Activated CD4-positive, alpha-beta T cell treated with anti-CD3 and anti-CD28 coated beads for 36 hours (primary cell): Measurements from ENCODE around the gene DAGLA. TPM values are rescaled to one million over a fixed set of nuclear protein-coding genes. Genes with fewer than 3 reads are reported as not detected.

ENCODE experiments used
- ATAC-seq: fragments of 200-7000 bp; cut with Tn5 transposase; one replicate; pipeline ENCODE4 v1.10.0; 2021; ENCODE audit warnings: mild to moderate bottlenecking, moderate library complexity
- CTCF ChIA-PET: fragments of 350-600 bp; sonication (Branson Sonifier 250); formaldehyde crosslinking; loops from one replicate; lab custom pipeline; 2021; ENCODE audit warnings: antibody characterized with exemption; lab: Charles Lee
- POLR2A ChIA-PET: fragments of 350-600 bp; sonication (Branson Sonifier 250); formaldehyde crosslinking; loops from one replicate; lab custom pipeline; 2021; ENCODE audit warnings: antibody characterized with exemption, inconsistent platforms; lab: Charles Lee
- DNase-seq: peaks from one replicate; pipeline ENCODE4 v3.0.0-alpha.2; 2020
- H3K27ac Mint-ChIP-seq: one replicate; pipeline ENCODE4 v1.8.0; 2021; ENCODE audit warnings: mixed read lengths
- H3K27me3 Mint-ChIP-seq: one replicate; pipeline ENCODE4 v1.8.0; 2021; ENCODE audit warnings: mixed read lengths
- H3K36me3 Mint-ChIP-seq: one replicate; pipeline ENCODE4 v1.8.0; 2021; ENCODE audit warnings: low read depth, mixed read lengths
- H3K4me1 Mint-ChIP-seq: one replicate; pipeline ENCODE4 v1.8.0; 2021; ENCODE audit warnings: mixed read lengths
- H3K4me3 Mint-ChIP-seq: one replicate; pipeline ENCODE4 v1.8.0; 2021; ENCODE audit warnings: mild to moderate bottlenecking, moderate library complexity, mixed read lengths
- H3K9me3 Mint-ChIP-seq: one replicate; pipeline ENCODE4 v1.8.0; 2021; ENCODE audit warnings: low read depth, mixed read lengths
- intact Hi-C, 2 experiments: fragments of 100-400 bp; cut with DNase I in 1 of 2; cut with micrococcal nuclease in 1 of 2; formaldehyde crosslinking; loops; one replicate each; pipeline versions ENCODE4 v1.14.2 to v1.15.1; 2022 to 2024; cut with DNase I, micrococcal nuclease
- total RNA-seq, 2 experiments: library from RNA; stranded (reverse); gene quantifications; one replicate each; pipeline ENCODE4 v1.2.3, GENCODE V29; 2021

The DAGLA gene
- total RNA-seq, 2 experiments from 2014 or later: 0.09 to 0.14 TPM

- no peaks in the 10 kb centered on the region for H3K4me1 Mint-ChIP-seq
- no peaks in the 10 kb centered on the region for H3K9me3 Mint-ChIP-seq
- ATAC-seq (no peak), DNase-seq (no peak)
- POLR2A ChIA-PET: no interaction called here
- no peak overlapping the region for H3K27ac Mint-ChIP-seq
- no peak overlapping the region for H3K4me3 Mint-ChIP-seq
- CTCF ChIA-PET: interaction anchor here (1.0 kb wide), 1 partner anchor 32 kb away, joined by 4 read pairs; no protein-coding TSS in a partner anchor
- no peaks in the 10 kb centered on the region for H3K36me3 Mint-ChIP-seq
- no peaks in the 10 kb centered on the region for H3K27me3 Mint-ChIP-seq
- intact Hi-C loops: no loop called here
These were observed 59.8 kb downstream of the DAGLA start for GRCh38 chr11:61739966-61740365.

DNA sequence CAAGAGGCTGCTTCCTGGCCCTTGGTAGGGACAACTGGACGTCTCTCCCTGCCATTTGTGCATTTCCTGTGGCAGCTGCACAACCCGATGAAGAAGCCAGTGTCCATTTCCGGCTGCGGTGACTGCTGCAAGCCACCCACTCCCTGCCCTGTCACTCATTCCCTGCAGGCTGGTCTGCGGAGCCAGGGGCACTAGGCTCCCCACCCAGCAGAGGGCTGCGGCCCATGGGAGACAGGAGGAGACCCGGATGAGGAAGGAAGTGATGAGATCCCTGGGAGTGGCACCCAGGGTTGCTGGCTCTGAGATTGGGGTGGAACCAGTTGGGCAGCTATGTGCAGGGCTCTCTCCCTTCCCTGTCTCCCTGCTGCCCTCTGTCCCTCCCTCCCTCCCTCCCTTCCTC lies 62.2 kb downstream of the DAGLA start:
- Mint-ChIP-seq H3K4me1 (no peaks in the 10 kb centered on the region), H3K4me3 (no peak overlapping the region), H3K27ac (no peak overlapping the region), H3K27me3 (no peaks in the 10 kb centered on the region), H3K9me3 (no peaks in the 10 kb centered on the region), H3K36me3 (no peaks in the 10 kb centered on the region)
- ATAC-seq: no peak
- no peak for DNase-seq
- ChIA-PET CTCF (interaction anchor here (0.8 kb wide), 1 partner anchor 11 kb away, joined by 3 read pairs; no protein-coding TSS in a partner anchor), POLR2A (interaction anchor here (0.5 kb wide), 1 partner anchor 14 kb away, joined by 3 read pairs; no protein-coding TSS in a partner anchor)
- intact Hi-C loops: no loop called here

DNA sequence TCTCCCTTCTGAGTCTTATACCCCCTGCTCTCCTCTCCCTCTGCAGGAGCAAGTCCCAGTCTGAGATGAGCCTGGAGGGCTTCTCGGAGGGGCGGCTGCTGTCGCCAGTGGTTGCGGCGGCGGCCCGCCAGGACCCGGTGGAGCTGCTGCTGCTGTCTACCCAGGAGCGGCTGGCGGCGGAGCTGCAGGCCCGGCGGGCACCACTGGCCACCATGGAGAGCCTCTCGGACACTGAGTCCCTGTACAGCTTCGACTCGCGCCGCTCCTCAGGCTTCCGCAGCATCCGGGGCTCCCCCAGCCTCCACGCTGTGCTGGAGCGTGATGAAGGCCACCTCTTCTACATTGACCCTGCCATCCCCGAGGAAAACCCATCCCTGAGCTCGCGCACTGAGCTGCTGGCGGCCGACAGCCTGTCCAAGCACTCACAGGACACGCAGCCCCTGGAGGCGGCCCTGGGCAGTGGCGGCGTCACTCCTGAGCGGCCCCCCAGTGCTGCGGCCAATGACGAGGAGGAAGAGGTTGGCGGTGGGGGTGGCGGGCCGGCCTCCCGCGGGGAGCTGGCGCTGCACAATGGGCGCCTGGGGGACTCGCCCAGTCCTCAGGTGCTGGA lies 63.4 kb downstream of the DAGLA start:
- CTCF ChIA-PET: interaction anchor here (0.7 to 1.4 kb wide), 2 partner anchors 14 to 60 kb away, joined by 3 read pairs; no protein-coding TSS in a partner anchor
- no peaks in the 10 kb centered on the region for H3K27me3 Mint-ChIP-seq
- H3K4me1 Mint-ChIP-seq: no peaks in the 10 kb centered on the region
- H3K36me3 Mint-ChIP-seq: no peaks in the 10 kb centered on the region
- intact Hi-C loops: no loop called here
- no peaks in the 10 kb centered on the region for H3K9me3 Mint-ChIP-seq
- no peak for DNase-seq
- ATAC-seq: no peak
- POLR2A ChIA-PET: no interaction called here
- no peak overlapping the region for H3K27ac Mint-ChIP-seq
- no peak overlapping the region for H3K4me3 Mint-ChIP-seq

- no peak for DNase-seq
- Mint-ChIP-seq H3K27ac (no peak overlapping the region), H3K27me3 (peaks cover 2% of the 10 kb centered on the region), H3K9me3 (no peaks in the 10 kb centered on the region), H3K4me1 (no peaks in the 10 kb centered on the region), H3K36me3 (no peaks in the 10 kb centered on the region), H3K4me3 (no peak overlapping the region)
- ChIA-PET CTCF (interaction anchor here (1.4 kb wide), 1 partner anchor 14 kb away, joined by 3 read pairs; no protein-coding TSS in a partner anchor), POLR2A (no interaction called here)
- intact Hi-C loops: no loop called here
- no peak for ATAC-seq
These were observed 64.0 kb downstream of the DAGLA start for GRCh38 chr11:61744181-61744580.

DNA sequence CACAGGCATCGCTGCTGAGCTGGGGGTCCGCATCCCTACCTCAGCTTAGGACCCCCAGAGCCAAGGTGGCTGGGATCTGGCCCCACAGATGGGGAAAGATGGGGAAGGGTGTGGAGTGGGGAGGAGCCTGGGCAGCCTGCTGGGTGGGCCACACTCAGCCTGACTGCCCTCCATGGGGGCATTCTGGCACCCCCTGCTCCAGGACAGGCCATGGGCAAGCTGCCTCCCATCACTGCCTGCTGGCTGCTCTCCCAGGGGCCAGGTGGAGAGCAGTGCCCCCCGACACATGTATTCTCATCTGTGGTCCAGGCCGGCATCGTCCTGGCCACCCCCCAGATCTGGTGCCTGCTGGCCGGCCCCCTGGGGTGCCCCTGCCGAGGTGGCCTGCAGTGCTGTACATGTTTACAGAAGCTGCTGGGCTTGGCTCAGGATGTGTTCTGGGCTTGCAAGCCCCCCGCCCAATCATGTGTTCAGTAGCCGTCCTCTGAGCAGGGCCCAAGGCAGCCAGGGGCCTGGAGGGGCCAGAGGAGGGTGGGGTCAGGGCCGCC lies 64.5 kb downstream of the DAGLA start:
- no peak overlapping the region for H3K27ac Mint-ChIP-seq
- DNase-seq (no peak), ATAC-seq (no peak)
- ChIA-PET POLR2A (no interaction called here), CTCF (interaction anchor here (1.4 kb wide), 1 partner anchor 15 kb away, joined by 3 read pairs; no protein-coding TSS in a partner anchor)
- intact Hi-C loops: no loop called here
- H3K9me3 Mint-ChIP-seq: no peaks in the 10 kb centered on the region
- peaks cover 5% of the 10 kb centered on the region for H3K27me3 Mint-ChIP-seq
- no peaks in the 10 kb centered on the region for H3K4me1 Mint-ChIP-seq
- no peak overlapping the region for H3K4me3 Mint-ChIP-seq
- no peaks in the 10 kb centered on the region for H3K36me3 Mint-ChIP-seq

- CTCF ChIA-PET: interaction anchor here (1.1 to 1.7 kb wide), 3 partner anchors 13 to 336 kb away, joined by 3 to 6 read pairs (median 5); no protein-coding TSS in a partner anchor
- H3K27ac Mint-ChIP-seq: no peak overlapping the region
- peaks cover 8% of the 10 kb centered on the region for H3K27me3 Mint-ChIP-seq
- no peaks in the 10 kb centered on the region for H3K36me3 Mint-ChIP-seq
- ATAC-seq: no peak
- intact Hi-C loops: no loop called here
- DNase-seq: no peak
- H3K4me1 Mint-ChIP-seq: no peaks in the 10 kb centered on the region
- no peak overlapping the region for H3K4me3 Mint-ChIP-seq
- H3K9me3 Mint-ChIP-seq: no peaks in the 10 kb centered on the region
- POLR2A ChIA-PET: no interaction called here
These were observed 65.7 kb downstream of the DAGLA start for GRCh38 chr11:61745781-61746441.

- H3K27ac Mint-ChIP-seq: no peak overlapping the region
- H3K4me3 Mint-ChIP-seq: no peak overlapping the region
- CTCF ChIA-PET: interaction anchor here (0.6 to 1.7 kb wide), 7 partner anchors 13 to 336 kb away, joined by 3 to 6 read pairs (median 3); partner anchors contain the start of gene FEN1
- H3K27me3 Mint-ChIP-seq: peaks cover 13% of the 10 kb centered on the region
- no peaks in the 10 kb centered on the region for H3K36me3 Mint-ChIP-seq
- H3K4me1 Mint-ChIP-seq: no peaks in the 10 kb centered on the region
- POLR2A ChIA-PET: no interaction called here
- no peaks in the 10 kb centered on the region for H3K9me3 Mint-ChIP-seq
- DNase-seq: no peak
- intact Hi-C loops: loop anchor here (1.0 kb wide), 2 partner anchors 30 to 42 kb away; no protein-coding TSS in a partner anchor
- no peak for ATAC-seq
These were observed 66.4 kb downstream of the DAGLA start for GRCh38 chr11:61746442-61747191.

GRCh38 chr11:61747192-61747966 lies 67.2 kb downstream of the DAGLA start:
- no peak overlapping the region for H3K4me3 Mint-ChIP-seq
- DNase-seq (peak; percentile 75), ATAC-seq (peak; percentile 63)
- intact Hi-C loops: loop anchor here (1.0 kb wide), 2 partner anchors 29 to 41 kb away; no protein-coding TSS in a partner anchor
- POLR2A ChIA-PET: no interaction called here
- no peak overlapping the region for H3K27ac Mint-ChIP-seq
- peaks cover 17% of the 10 kb centered on the region for H3K27me3 Mint-ChIP-seq
- H3K9me3 Mint-ChIP-seq: no peaks in the 10 kb centered on the region
- CTCF ChIA-PET: interaction anchor here (0.6 to 1.7 kb wide), 8 partner anchors 11 to 335 kb away, joined by 3 to 6 read pairs (median 4); partner anchors contain the start of gene FEN1
- H3K4me1 Mint-ChIP-seq: peaks cover 2% of the 10 kb centered on the region
- no peaks in the 10 kb centered on the region for H3K36me3 Mint-ChIP-seq

- CTCF ChIA-PET: interaction anchor here (0.7 to 1.7 kb wide), 6 partner anchors 10 to 334 kb away, joined by 3 to 6 read pairs (median 4); partner anchors contain the start of gene FEN1
- Mint-ChIP-seq H3K27ac (no peak overlapping the region), H3K9me3 (no peaks in the 10 kb centered on the region), H3K27me3 (peaks cover 18% of the 10 kb centered on the region), H3K4me1 (peaks cover 2% of the 10 kb centered on the region), H3K36me3 (no peaks in the 10 kb centered on the region), H3K4me3 (no peak overlapping the region)
- POLR2A ChIA-PET: no interaction called here
- intact Hi-C loops: loop anchor here (1.0 kb wide), 2 partner anchors 28 to 40 kb away; no protein-coding TSS in a partner anchor
- no peak for DNase-seq
- ATAC-seq: no peak
These were observed 67.7 kb downstream of the DAGLA start for GRCh38 chr11:61747967-61748285.

- no peak overlapping the region for H3K4me3 Mint-ChIP-seq
- H3K36me3 Mint-ChIP-seq: no peaks in the 10 kb centered on the region
- H3K4me1 Mint-ChIP-seq: peaks cover 5% of the 10 kb centered on the region
- ATAC-seq (no peak), DNase-seq (no peak)
- H3K27ac Mint-ChIP-seq: no peak overlapping the region
- POLR2A ChIA-PET: no interaction called here
- intact Hi-C loops: loop anchor here (5.0 kb wide), 2 partner anchors 198 to 358 kb away; no protein-coding TSS in a partner anchor
- CTCF ChIA-PET: interaction anchor here (0.6 to 1.6 kb wide), 4 partner anchors 51 to 913 kb away, joined by 3 to 7 read pairs (median 4); no protein-coding TSS in a partner anchor
- peaks cover 28% of the 10 kb centered on the region for H3K27me3 Mint-ChIP-seq
- H3K9me3 Mint-ChIP-seq: no peaks in the 10 kb centered on the region
These were observed 69.5 kb downstream of the DAGLA start for GRCh38 chr11:61749591-61750217.
